Glomerular visceral epithelial cell (primary cell): ENCODE measurements around the gene HSPA12A.

ENCODE experiments used
- DNase-seq: peaks from one replicate; pipeline ENCODE4 v3.0.0-alpha.2; 2016; ENCODE audit errors: extremely low spot score

The HSPA12A gene

GRCh38 chr10:116691635-116692034 is 50.7 kb downstream of the HSPA12A start:
- DNase-seq = no peak

- no peak for DNase-seq
Measured at GRCh38 chr10:116690356-116691322, 51.7 kb downstream of the HSPA12A start.

- DNase-seq = no peak
Measured at GRCh38 chr10:116689744-116690143, 52.6 kb downstream of the HSPA12A start.

- no peak for DNase-seq
Measured at GRCh38 chr10:116688741-116689495, 53.4 kb downstream of the HSPA12A start.

GRCh38 chr10:116688241-116688711 is 54.1 kb downstream of the HSPA12A start:
- peak; percentile 45 for DNase-seq

GRCh38 chr10:116687633-116688032 is 54.7 kb downstream of the HSPA12A start:
- no peak for DNase-seq

- DNase-seq = no peak
Measured at GRCh38 chr10:116686632-116687031, 55.7 kb downstream of the HSPA12A start.

GRCh38 chr10:116685807-116686206 is 56.6 kb downstream of the HSPA12A start:
- no peak for DNase-seq

GRCh38 chr10:116684781-116685180 is 57.6 kb downstream of the HSPA12A start:
- DNase-seq = no peak

GRCh38 chr10:116683821-116684220 is 58.5 kb downstream of the HSPA12A start:
- no peak for DNase-seq

- no peak for DNase-seq
Measured at GRCh38 chr10:116683166-116683565, 59.2 kb downstream of the HSPA12A start.

GRCh38 chr10:116679351-116679750 is 63.0 kb downstream of the HSPA12A start:
- DNase-seq = no peak

- DNase-seq = no peak
Measured at GRCh38 chr10:116676633-116677032, 65.7 kb downstream of the HSPA12A start.

- DNase-seq = no peak
Measured at GRCh38 chr10:116676118-116676517, 66.2 kb downstream of the HSPA12A start.

GRCh38 chr10:116674901-116675423 is 67.4 kb downstream of the HSPA12A start:
- DNase-seq = no peak

GRCh38 chr10:116673866-116674265 is 68.5 kb downstream of the HSPA12A start:
- DNase-seq = no peak

GRCh38 chr10:116672891-116673290 is 69.5 kb downstream of the HSPA12A start:
- DNase-seq = no peak

GRCh38 chr10:116671274-116671926 is 71.0 kb downstream of the HSPA12A start:
- DNase-seq = no peak

- no peak for DNase-seq
Measured at GRCh38 chr10:116670706-116671105, 71.7 kb downstream of the HSPA12A start.

GRCh38 chr10:116669832-116670644 is 72.3 kb downstream of the HSPA12A start:
- DNase-seq = no peak

- no peak for DNase-seq
Measured at GRCh38 chr10:116669080-116669479, 73.3 kb downstream of the HSPA12A start.
